Hepatocyte (in vitro differentiated cells): ENCODE measurements around the gene INPP5B. TPM values are rescaled to one million over a fixed set of nuclear protein-coding genes. Genes with fewer than 3 reads are reported as not detected.

ENCODE experiments used
- DNase-seq: peaks from one replicate; pipeline ENCODE4 v3.0.0-alpha.2; 2016; ENCODE audit warnings: low spot score
- H2AFZ ChIP-seq: fragments of 200-600 bp; sonication (generic); 2 replicates; pipeline ENCODE4 v1.6.0; 2016; ENCODE audit warnings: antibody characterized with exemption, mild to moderate bottlenecking
- H3K27ac ChIP-seq: fragments of 200-600 bp; sonication (generic); 2 replicates; pipeline ENCODE4 v1.5.1; 2016; ENCODE audit warnings: mild to moderate bottlenecking
- H3K27me3 ChIP-seq: fragments of 200-600 bp; sonication (generic); 2 replicates; pipeline ENCODE4 v1.6.1; 2016
- H3K36me3 ChIP-seq: fragments of 200-600 bp; sonication (generic); replicated peaks from 2 replicates; pipeline ENCODE4 v1.5.1; 2016; ENCODE audit warnings: low read depth; ENCODE audit not compliant: insufficient read depth
- H3K4me1 ChIP-seq: fragments of 200-600 bp; sonication (generic); 2 replicates; pipeline ENCODE4 v1.5.1; 2016; ENCODE audit warnings: mild to moderate bottlenecking, moderate library complexity; ENCODE audit not compliant: insufficient read depth
- H3K4me2 ChIP-seq: fragments of 200-600 bp; sonication (generic); 2 replicates; pipeline ENCODE4 v1.6.0; 2016
- H3K4me3 ChIP-seq: fragments of 200-600 bp; sonication (generic); 2 replicates; pipeline ENCODE4 v1.5.1; 2016; ENCODE audit warnings: mild to moderate bottlenecking
- H3K79me2 ChIP-seq: fragments of 200-600 bp; sonication (generic); 2 replicates; pipeline ENCODE4 v1.6.0; 2017; ENCODE audit warnings: mild to moderate bottlenecking
- H3K9me2 ChIP-seq: fragments of 200-600 bp; sonication (generic); replicated peaks from 2 replicates; pipeline ENCODE4 v1.6.0; 2017; ENCODE audit warnings: mild to moderate bottlenecking; ENCODE audit not compliant: insufficient read depth
- H3K9me3 ChIP-seq: fragments of 200-600 bp; sonication (generic); 2 replicates; pipeline ENCODE4 v1.5.1; 2016; ENCODE audit warnings: low read depth, mild to moderate bottlenecking
- H4K20me1 ChIP-seq: fragments of 200-600 bp; sonication (generic); 2 replicates; pipeline ENCODE4 v1.6.0; 2016; ENCODE audit warnings: mild to moderate bottlenecking; ENCODE audit not compliant: insufficient read depth, poor library complexity, severe bottlenecking
- CTCF ChIP-seq: fragments of 200-600 bp; sonication (generic); IDR thresholded peaks from 2 replicates; pipeline ENCODE4 v1.5.1; 2016; ENCODE audit warnings: antibody characterized with exemption, mild to moderate bottlenecking; ENCODE audit not compliant: poor library complexity
- EZH2 ChIP-seq: fragments of 200-600 bp; sonication (generic); IDR thresholded peaks from 2 replicates; pipeline ENCODE4 v1.6.1; 2016; ENCODE audit warnings: antibody characterized with exemption, mild to moderate bottlenecking, borderline replicate concordance
- EZH2phosphoT487 ChIP-seq: fragments of 200-600 bp; sonication (generic); IDR thresholded peaks from one replicate; pipeline ENCODE4 v1.6.1; 2018; ENCODE audit warnings: antibody characterized with exemption, mild to moderate bottlenecking, low read depth, moderate library complexity; ENCODE audit not compliant: unreplicated experiment, severe bottlenecking
- WGBS: methylation state at CpG from one replicate; pipeline ENCODE4 v1.1.6; 2016; ENCODE audit warnings: low lambda C conversion rate; ENCODE audit errors: missing lambda C conversion rate; 5-methylcytosine and 5-hydroxymethylcytosine counted together
- polyA plus RNA-seq: library from polyadenylated mRNA; unstranded; fragments of >200 nt; fragmentation: Nextera tagmentation; extraction: Ambion mirVana; gene quantifications from 2 replicates; pipeline ENCODE4 v1.2.1, GENCODE V29; 2016
- total RNA-seq: library from RNA; depleted of rRNA; stranded (reverse); fragments of >200 nt; gene quantifications from 2 replicates; pipeline ENCODE4 v1.2.3, GENCODE V29; 2014

The INPP5B gene
- total RNA-seq (16.3 and 18.3 TPM in 2 replicates), polyA plus RNA-seq (6.1 and 9.3 TPM in 2 replicates)

- H3K9me3 ChIP-seq: no peaks in the 10 kb centered on the region
- H3K4me1 ChIP-seq: peaks cover 14% of the 10 kb centered on the region
- no peak for TF ChIP-seq EZH2
- DNase-seq: peak; percentile 91
- peak within 1 kb of the TSS; percentile 91 for H3K4me2 ChIP-seq
- H3K36me3 ChIP-seq: no peaks in the 10 kb centered on the region
- WGBS: 6% methylated on average over 11 of the region's 11 CpGs
- no peaks in the 10 kb centered on the region for H4K20me1 ChIP-seq
- H3K9me2 ChIP-seq: no peaks in the 10 kb centered on the region
- no peaks in the 10 kb centered on the region for H3K27me3 ChIP-seq
- H3K4me3 ChIP-seq: peak within 1 kb of the TSS; percentile 92
- no peaks in the 10 kb centered on the region for H3K79me2 ChIP-seq
- peak within 1 kb of the TSS; percentile 97 for H3K27ac ChIP-seq
- H2AFZ ChIP-seq: peak within 1 kb of the TSS; percentile 71
Observed at GRCh38 chr1:37946703-37947360, at the start of gene INPP5B. TSS of gene INPP5B (minus strand) at chr1:37947053. CDS start at chr1:37946308, 745 bp downstream.

GRCh38 chr1:37995751-37996345 is 49.0 kb upstream of the INPP5B start:
- H3K4me3 ChIP-seq: no peak overlapping the region
- peak overlapping the region; percentile 79 for H3K4me2 ChIP-seq
- H2AFZ ChIP-seq: peak overlapping the region; percentile 61
- H3K9me3 ChIP-seq: no peaks in the 10 kb centered on the region
- H3K4me1 ChIP-seq: peaks cover 29% of the 10 kb centered on the region
- peak overlapping the region; percentile 96 for H3K27ac ChIP-seq
- no peaks in the 10 kb centered on the region for H3K9me2 ChIP-seq
- no peaks in the 10 kb centered on the region for H3K27me3 ChIP-seq
- H4K20me1 ChIP-seq: no peaks in the 10 kb centered on the region
- H3K36me3 ChIP-seq: no peaks in the 10 kb centered on the region
- no peak for TF ChIP-seq EZH2
- no peak for TF ChIP-seq EZH2phosphoT487
- TF ChIP-seq CTCF: no peak
- DNase-seq: peak; percentile 83
- WGBS: 28% methylated on average over 33 of the region's 46 CpGs
- H3K79me2 ChIP-seq: peaks cover 7% of the 10 kb centered on the region

GRCh38 chr1:37994886-37995566 is 48.2 kb upstream of the INPP5B start:
- Histone ChIP-seq H2AFZ (no peak overlapping the region), H3K36me3 (no peaks in the 10 kb centered on the region), H3K4me3 (no peak overlapping the region), H3K79me2 (peaks cover 7% of the 10 kb centered on the region), H3K27ac (peak overlapping the region; percentile 96), H3K9me2 (no peaks in the 10 kb centered on the region), H3K4me2 (peak overlapping the region; percentile 79), H3K9me3 (no peaks in the 10 kb centered on the region), H3K27me3 (no peaks in the 10 kb centered on the region), H4K20me1 (no peaks in the 10 kb centered on the region), H3K4me1 (peaks cover 24% of the 10 kb centered on the region)
- TF ChIP-seq EZH2phosphoT487 (no peak), EZH2 (no peak), CTCF (no peak)
- WGBS: 74% methylated on average over 11 of the region's 11 CpGs
- no peak for DNase-seq

GRCh38 chr1:37989361-37989930 is 42.6 kb upstream of the INPP5B start:
- 2% methylated on average over 30 of the region's 30 CpGs for WGBS
- DNase-seq: peak; percentile 33
- peak overlapping the region; percentile 66 for H3K27ac ChIP-seq
- TF ChIP-seq EZH2: no peak
- TF ChIP-seq CTCF: no peak
- TF ChIP-seq EZH2phosphoT487: no peak
- peak overlapping the region; percentile 78 for H3K4me3 ChIP-seq
- H3K79me2 ChIP-seq: peaks cover 13% of the 10 kb centered on the region
- no peaks in the 10 kb centered on the region for H4K20me1 ChIP-seq
- no peaks in the 10 kb centered on the region for H3K36me3 ChIP-seq
- no peaks in the 10 kb centered on the region for H3K27me3 ChIP-seq
- H3K9me2 ChIP-seq: no peaks in the 10 kb centered on the region
- no peaks in the 10 kb centered on the region for H3K9me3 ChIP-seq
- peak overlapping the region; percentile 68 for H2AFZ ChIP-seq
- H3K4me2 ChIP-seq: peak overlapping the region; percentile 92
- H3K4me1 ChIP-seq: peaks cover 11% of the 10 kb centered on the region
